Measurements from ENCODE around the gene PDE1A. TPM values are rescaled to one million over a fixed set of nuclear protein-coding genes. Genes with fewer than 3 reads are reported as not detected.

PDE1A gene
- total RNA-seq, 1 experiment from 2014 or later: not detected

- Histone ChIP-seq H3K79me2 (ENCODE audit: low read length) (no peaks in the 10 kb centered on the region), H3K4me3 (ENCODE audit: low read length) (no peak overlapping the region), H3K9me2 (replicated peaks; ENCODE audit: low read length) (no peaks in the 10 kb centered on the region), H3K4me1 (ENCODE audit: insufficient read depth, low read length) (no peaks in the 10 kb centered on the region), H3K27me3 (ENCODE audit: low read length) (peaks cover 23% of the 10 kb centered on the region), H3K9me3 (ENCODE audit: low read length) (no peaks in the 10 kb centered on the region), H3K9ac (ENCODE audit: low read length) (no peak overlapping the region), H2AFZ (ENCODE audit: low read length) (no peak overlapping the region), H3K36me3 (ENCODE audit: low read depth, low read length) (no peaks in the 10 kb centered on the region), H3K27ac (ENCODE audit: low read length) (no peak overlapping the region), H3F3A (ENCODE audit: low read length, unreplicated experiment) (no peaks in the 10 kb centered on the region), H3K4me2 (ENCODE audit: low read length) (no peak overlapping the region), H4K20me1 (ENCODE audit: low read length) (no peaks in the 10 kb centered on the region)
- no TSS peak for BruUV-seq (replicated peaks)
- POLR2A ChIA-PET (ENCODE audit: unreplicated experiment): no interaction called here
- TF ChIP-seq CTCF (conservative IDR thresholded peaks at IDR 0.05; ENCODE audit: low read depth, low read length) (no peak), EZH2 (IDR thresholded peaks at IDR 0.05; ENCODE audit: low read length, unreplicated experiment) (no peak), EZH2phosphoT487 (IDR thresholded peaks at IDR 0.05; ENCODE audit: borderline replicate concordance, low read length) (no peak)
- DNase-seq (no peak), ATAC-seq (no peak)
- intact Hi-C loops (cut with micrococcal nuclease): no loop called here
- CTCF ChIA-PET: no interaction called here
Observed at GRCh38 chr2:182426082-182426917, 536 bp downstream of the PDE1A start.

GRCh38 chr2:182422864-182423263 lies 4.0 kb downstream of the PDE1A start:
- no peak overlapping the region for H3K4me3 ChIP-seq (ENCODE audit: low read length)
- no peaks in the 10 kb centered on the region for H3K79me2 ChIP-seq (ENCODE audit: low read length)
- no peaks in the 10 kb centered on the region for H4K20me1 ChIP-seq (ENCODE audit: low read length)
- ATAC-seq: no peak
- no peaks in the 10 kb centered on the region for H3K4me1 ChIP-seq (ENCODE audit: insufficient read depth, low read length)
- H3K9me3 ChIP-seq (ENCODE audit: low read length): no peaks in the 10 kb centered on the region
- POLR2A ChIA-PET (ENCODE audit: unreplicated experiment): no interaction called here
- no peak overlapping the region for H3K4me2 ChIP-seq (ENCODE audit: low read length)
- CTCF ChIA-PET: no interaction called here
- H3K27ac ChIP-seq (ENCODE audit: low read length): no peak overlapping the region
- no peaks in the 10 kb centered on the region for H3F3A ChIP-seq (ENCODE audit: low read length, unreplicated experiment)
- no peaks in the 10 kb centered on the region for H3K9me2 ChIP-seq (replicated peaks; ENCODE audit: low read length)
- TF ChIP-seq EZH2phosphoT487 (IDR thresholded peaks at IDR 0.05; ENCODE audit: borderline replicate concordance, low read length) (no peak), CTCF (conservative IDR thresholded peaks at IDR 0.05; ENCODE audit: low read depth, low read length) (no peak), EZH2 (IDR thresholded peaks at IDR 0.05; ENCODE audit: low read length, unreplicated experiment) (no peak)
- no peak for DNase-seq
- H3K36me3 ChIP-seq (ENCODE audit: low read depth, low read length): no peaks in the 10 kb centered on the region
- intact Hi-C loops (cut with micrococcal nuclease): no loop called here
- no peak overlapping the region for H3K9ac ChIP-seq (ENCODE audit: low read length)
- H2AFZ ChIP-seq (ENCODE audit: low read length): no peak overlapping the region
- peaks cover 33% of the 10 kb centered on the region for H3K27me3 ChIP-seq (ENCODE audit: low read length)
- no TSS peak for BruUV-seq (replicated peaks)

GRCh38 chr2:182420669-182421068 lies 6.2 kb downstream of the PDE1A start:
- TF ChIP-seq EZH2 (IDR thresholded peaks at IDR 0.05; ENCODE audit: low read length, unreplicated experiment) (no peak), CTCF (conservative IDR thresholded peaks at IDR 0.05; ENCODE audit: low read depth, low read length) (no peak), EZH2phosphoT487 (IDR thresholded peaks at IDR 0.05; ENCODE audit: borderline replicate concordance, low read length) (no peak)
- Histone ChIP-seq H3K27ac (ENCODE audit: low read length) (no peak overlapping the region), H3F3A (ENCODE audit: low read length, unreplicated experiment) (no peaks in the 10 kb centered on the region), H3K9me2 (replicated peaks; ENCODE audit: low read length) (no peaks in the 10 kb centered on the region), H3K9me3 (ENCODE audit: low read length) (no peaks in the 10 kb centered on the region), H3K36me3 (ENCODE audit: low read depth, low read length) (no peaks in the 10 kb centered on the region), H3K9ac (ENCODE audit: low read length) (no peak overlapping the region), H3K79me2 (ENCODE audit: low read length) (no peaks in the 10 kb centered on the region), H3K4me2 (ENCODE audit: low read length) (no peak overlapping the region), H3K4me1 (ENCODE audit: insufficient read depth, low read length) (no peaks in the 10 kb centered on the region), H4K20me1 (ENCODE audit: low read length) (no peaks in the 10 kb centered on the region), H2AFZ (ENCODE audit: low read length) (no peak overlapping the region), H3K4me3 (ENCODE audit: low read length) (no peak overlapping the region), H3K27me3 (ENCODE audit: low read length) (peaks cover 29% of the 10 kb centered on the region)
- BruUV-seq (replicated peaks): no TSS peak
- ChIA-PET CTCF (no interaction called here), POLR2A (ENCODE audit: unreplicated experiment) (no interaction called here)
- no peak for DNase-seq
- no peak for ATAC-seq
- intact Hi-C loops (cut with micrococcal nuclease): no loop called here

Data from PC-3 (cell line).